H1 (cell line): ENCODE measurements around the gene VSX1. TPM values are rescaled to one million over a fixed set of nuclear protein-coding genes. Genes with fewer than 3 reads are reported as not detected.

Source experiments
- CTCF ChIA-PET: fragments of 300-600 bp; sonication (Branson Sonifier 250); formaldehyde crosslinking; loops from one replicate; lab custom pipeline; 2021; ENCODE audit not compliant: partially characterized antibody; lab: Charles Lee
- POLR2A ChIA-PET: fragments of 300-600 bp; sonication (Branson Sonifier 250); formaldehyde crosslinking; loops from one replicate; lab custom pipeline; 2021; ENCODE audit warnings: inconsistent platforms; ENCODE audit not compliant: partially characterized antibody; lab: Charles Lee
- DNase-seq, 2 experiments: peaks; one replicate each; pipeline versions ENCODE4 v3.0.0 to v3.0.0-alpha.2; 2010 to 2022; ENCODE audit warnings: low spot score in 2 of 2, low read depth in 1 of 2, mixed read lengths in 1 of 2
- FAIRE-seq: peaks from 2 replicates; lab custom pipeline; 2011; peaks lifted over from hg19 to GRCh38; lab: Jason Lieb, UNC
- H2AFZ ChIP-seq: 2 replicates; pipeline ENCODE4 v1.8.1; 2012; ENCODE audit warnings: low read length, inconsistent platforms
- H2AK5ac ChIP-seq: 2 replicates; pipeline ENCODE4 v1.6.1; 2013; ENCODE audit warnings: low read depth, low read length
- H2BK120ac ChIP-seq: replicated peaks from 2 replicates; pipeline ENCODE3; 2013; ENCODE audit warnings: low read depth, low read length, inconsistent platforms
- H2BK12ac ChIP-seq: 2 replicates; pipeline ENCODE4 v1.6.1; 2013; ENCODE audit warnings: low read depth, low read length
- H2BK15ac ChIP-seq: 2 replicates; pipeline ENCODE4 v1.6.1; 2013; ENCODE audit warnings: low read length
- H2BK20ac ChIP-seq: 2 replicates; pipeline ENCODE4 v1.6.1; 2013; ENCODE audit warnings: low read length
- H2BK5ac ChIP-seq: 2 replicates; pipeline ENCODE4 v1.6.1; 2013; ENCODE audit warnings: low read depth, low read length
- H3K14ac ChIP-seq: 2 replicates; pipeline ENCODE4 v1.6.1; 2013; ENCODE audit warnings: inconsistent platforms; ENCODE audit not compliant: insufficient read length
- H3K18ac ChIP-seq: 2 replicates; pipeline ENCODE4 v1.6.1; 2013; ENCODE audit warnings: low read length; ENCODE audit errors: extremely low read depth
- H3K23ac ChIP-seq: 2 replicates; pipeline ENCODE4 v1.6.1; 2013; ENCODE audit warnings: inconsistent platforms; ENCODE audit not compliant: insufficient read length
- H3K23me2 ChIP-seq: 2 replicates; pipeline ENCODE4 v1.6.1; 2013; ENCODE audit warnings: low read depth, low read length
- H3K27ac ChIP-seq: 2 replicates; pipeline ENCODE4 v1.6.1; 2011; ENCODE audit warnings: low read depth, low read length, inconsistent platforms
- H3K27me3 ChIP-seq, 4 experiments: replicated peaks in 1 of 4; 1 replicate in 1 of 4; 2 replicates in 3 of 4; pipeline versions ENCODE4 v1.6.1 to v1.8.1; 2011 to 2013; ENCODE audit warnings: low read length in 3 of 4, mild to moderate bottlenecking in 3 of 4, inconsistent platforms in 2 of 4, mixed read lengths in 2 of 4, moderate library complexity in 1 of 4; ENCODE audit not compliant: control insufficient read depth in 3 of 4, insufficient read depth in 3 of 4; ENCODE audit errors: extremely low read depth in 1 of 4
- H3K36me3 ChIP-seq, 4 experiments: 2 replicates each; pipeline versions ENCODE4 v1.6.1 to v1.8.1; 2011 to 2013; ENCODE audit warnings: mild to moderate bottlenecking in 4 of 4, low read length in 3 of 4, moderate library complexity in 2 of 4, control low read depth in 1 of 4, inconsistent platforms in 1 of 4; ENCODE audit not compliant: insufficient read depth in 4 of 4, control insufficient read depth in 2 of 4
- H3K4ac ChIP-seq: replicated peaks from 2 replicates; pipeline ENCODE3; 2013; ENCODE audit warnings: low read length, low read depth, mixed read lengths, inconsistent platforms; ENCODE audit not compliant: insufficient read length
- H3K4me1 ChIP-seq, 4 experiments: replicated peaks in 1 of 4; 1 replicate in 1 of 4; 2 replicates in 3 of 4; pipeline versions ENCODE4 v1.6.1 to v1.8.1; 2011 to 2013; ENCODE audit warnings: low read length in 3 of 4, inconsistent platforms in 2 of 4, mixed read lengths in 1 of 4; ENCODE audit not compliant: insufficient read depth in 4 of 4, control insufficient read depth in 3 of 4
- H3K4me2 ChIP-seq, 2 experiments: 2 replicates each; pipeline versions ENCODE4 v1.6.1 to v1.8.1; 2011 to 2013; ENCODE audit warnings: low read depth in 2 of 2, low read length in 2 of 2, control low read depth in 1 of 2, inconsistent platforms in 1 of 2, mild to moderate bottlenecking in 1 of 2; ENCODE audit not compliant: insufficient read depth in 1 of 2
- H3K4me3 ChIP-seq, 4 experiments: fragments of 200-600, 300-600 bp in 1 of 4; sonication (generic), shearing (Covaris generic), sonication (Bioruptor Twin) in 1 of 4; 2 replicates each; pipeline versions ENCODE4 v1.5.1 to v1.8.1; 2011 to 2016; ENCODE audit warnings: low read length in 4 of 4, low read depth in 3 of 4, control low read depth in 2 of 4, inconsistent platforms in 2 of 4, mild to moderate bottlenecking in 2 of 4, mixed read lengths in 1 of 4, moderate library complexity in 1 of 4; ENCODE audit not compliant: insufficient read depth in 2 of 4; ENCODE audit errors: extremely low read depth in 1 of 4
- H3K56ac ChIP-seq: replicated peaks from 2 replicates; pipeline ENCODE3; 2013; ENCODE audit warnings: low read depth, mild to moderate bottlenecking, mixed read lengths, low read length, inconsistent platforms; ENCODE audit not compliant: insufficient read length
- H3K79me1 ChIP-seq: 2 replicates; pipeline ENCODE4 v1.6.1; 2013; ENCODE audit warnings: low read depth, low read length, control low read depth
- H3K79me2 ChIP-seq, 2 experiments: 2 replicates each; pipeline versions ENCODE4 v1.6.1 to v1.8.1; 2012 to 2013; ENCODE audit warnings: low read length in 2 of 2, mild to moderate bottlenecking in 2 of 2, inconsistent platforms in 1 of 2; ENCODE audit not compliant: insufficient read depth in 2 of 2, control insufficient read depth in 1 of 2
- H3K9ac ChIP-seq, 4 experiments: replicated peaks in 1 of 4; 1 replicate in 1 of 4; 2 replicates in 3 of 4; pipeline versions ENCODE4 v1.6.1 to v1.8.1; 2011 to 2013; ENCODE audit warnings: low read depth in 3 of 4, low read length in 3 of 4, control low read depth in 2 of 4, mild to moderate bottlenecking in 2 of 4, moderate library complexity in 2 of 4, inconsistent platforms in 1 of 4; ENCODE audit errors: extremely low read depth in 1 of 4
- H3K9me3 ChIP-seq, 2 experiments: 2 replicates each; pipeline versions ENCODE4 v1.6.1 to v1.8.1; 2012 to 2013; ENCODE audit warnings: mild to moderate bottlenecking in 2 of 2, moderate library complexity in 2 of 2, control low read depth in 1 of 2, inconsistent platforms in 1 of 2, low read depth in 1 of 2, low read length in 1 of 2, mixed read lengths in 1 of 2; ENCODE audit not compliant: insufficient read depth in 2 of 2
- H4K20me1 ChIP-seq, 2 experiments: replicated peaks in 1 of 2; 2 replicates each; pipeline versions ENCODE3 to v1.8.1; 2011 to 2013; ENCODE audit warnings: inconsistent platforms in 2 of 2, low read length in 2 of 2, mild to moderate bottlenecking in 1 of 2; ENCODE audit not compliant: insufficient read depth in 2 of 2, control insufficient read depth in 1 of 2
- H4K5ac ChIP-seq: 2 replicates; pipeline ENCODE4 v1.6.1; 2013; ENCODE audit warnings: low read length, low read depth, mixed read lengths, inconsistent platforms; ENCODE audit not compliant: insufficient read length
- H4K8ac ChIP-seq: 2 replicates; pipeline ENCODE4 v1.8.0; 2013; ENCODE audit warnings: mild to moderate bottlenecking, moderate library complexity, low read length, inconsistent platforms; ENCODE audit not compliant: insufficient read depth; ENCODE audit errors: extremely low read depth
- H4K91ac ChIP-seq: replicated peaks from 2 replicates; pipeline ENCODE3; 2013; ENCODE audit warnings: low read length, mixed read lengths, inconsistent platforms; ENCODE audit not compliant: insufficient read length
- GTF2F1 ChIP-seq: IDR thresholded peaks from 2 replicates; pipeline ENCODE4 v1.6.1; 2012; ENCODE audit warnings: low read depth, low read length, improper control_type of control experiment, borderline replicate concordance
- SP1 ChIP-seq: IDR thresholded peaks from 2 replicates; pipeline ENCODE4 v1.6.1; 2011; ENCODE audit warnings: low read depth, low read length
- WGBS, 2 experiments: shearing (Covaris generic) in 1 of 2; methylation state at CpG; one replicate each; pipeline versions ENCODE4 v1.1.6 to v1.1.7; 2013 to 2015; ENCODE audit warnings: low lambda C conversion rate in 2 of 2, mixed read lengths in 2 of 2, inconsistent platforms in 1 of 2, low coverage in 1 of 2, missing lambda C conversion rate in 1 of 2; ENCODE audit not compliant: insufficient replicate concordance in 2 of 2, insufficient coverage in 1 of 2, insufficient read length in 1 of 2; ENCODE audit errors: extremely low coverage in 1 of 2, missing lambda C conversion rate in 1 of 2; 5-methylcytosine and 5-hydroxymethylcytosine counted together
- polyA plus RNA-seq, 7 experiments: library from polyadenylated mRNA; depleted of rRNA in 3 of 7; stranded (reverse) in 5 of 7; unstranded in 2 of 7; fragments of >200 nt in 5 of 7; fragments of 200-250 nt in 2 of 7; gene quantifications; 1 replicate in 5 of 7; 2 replicates in 1 of 7; 4 replicates in 1 of 7; pipeline versions ENCODE4 v1.2.1 to v1.2.3, GENCODE V29; 2011 to 2013; ENCODE audit warnings: missing spikeins in 2 of 7, mixed read lengths in 2 of 7
- total RNA-seq: library from RNA; stranded (reverse); fragmentation: NEBNext Ultra II Directional; extraction: Animal tissue kit (Norgen Biotek cat#: 25700); gene quantifications from 2 replicates; pipeline ENCODE4 v1.2.1, GENCODE V29; 2021

Gene VSX1
- total and polyA plus RNA-seq, 2 of the 8 experiments (the other 6 are each of a cell fraction or from before 2014, with no cell fraction given) = 0.14 TPM; not detected in 1

- DNase-seq = peak in 1 of 2 experiments; percentile 37
- Histone ChIP-seq H4K5ac (no peak overlapping the region), H3K36me3 (no peaks in the 10 kb centered on the region), H3K4me3 (no peak overlapping the region), H3K9ac (no peak overlapping the region), H3K9me3 (no peaks in the 10 kb centered on the region), H2BK15ac (no peak overlapping the region), H4K20me1 (no peaks in the 10 kb centered on the region), H4K8ac (no peak overlapping the region), H3K4me1 (peaks cover 0 to 9% (median 4%) of the 10 kb centered on the region in 4 experiments; a peak in 5 of 7 replicates), H3K4ac (no peak overlapping the region), H2BK12ac (no peak overlapping the region), H3K18ac (no peak overlapping the region), H3K79me2 (no peaks in the 10 kb centered on the region), H2AFZ (no peak overlapping the region), H3K4me2 (no peak overlapping the region), H2BK20ac (no peak overlapping the region), H3K23me2 (no peaks in the 10 kb centered on the region; the same call in 1 of the 2 replicates), H3K23ac (no peak overlapping the region), H3K27me3 (peaks cover under 1 to 24% (median 20%) of the 10 kb centered on the region in 4 experiments), H2BK120ac (no peak overlapping the region), H2BK5ac (no peak overlapping the region), H3K79me1 (no peaks in the 10 kb centered on the region), H3K56ac (no peak overlapping the region), H4K91ac (no peak overlapping the region), H2AK5ac (no peak overlapping the region), H3K14ac (no peak overlapping the region), H3K27ac (no peak overlapping the region)
- 88% methylated on average over 9 of the region's 9 CpGs; no CpG with 5 or more reads in 1 of the 2 experiments for WGBS, 2 experiments
- ChIA-PET POLR2A (no interaction called here), CTCF (interaction anchor here (0.7 to 2.3 kb wide), 3 partner anchors 11 to 119 kb away, joined by 3 to 12 read pairs (median 3); no protein-coding TSS in a partner anchor)
- no peak for FAIRE-seq
- TF ChIP-seq SP1 (peak; percentile 69), GTF2F1 (no peak)
Measured at GRCh38 chr20:25073544-25073943, 8.4 kb downstream of the VSX1 start.
